Testis (tissue), 3 donors: Measurements from ENCODE around the gene CALML3. TPM values are rescaled to one million over a fixed set of nuclear protein-coding genes. Genes with fewer than 3 reads are reported as not detected.

Source experiments
- DNase-seq: peaks from one replicate; pipeline ENCODE4 v3.0.0-alpha.2; 2019
- H3K27ac ChIP-seq, 2 donors: fragments of 200-600 bp; sonication (generic); one replicate each; pipeline ENCODE4 v1.5.1; 2019
- H3K27me3 ChIP-seq: fragments of 200-600 bp; sonication (generic); one replicate; pipeline ENCODE4 v1.5.1; 2019
- H3K36me3 ChIP-seq: fragments of 200-600 bp; sonication (generic); one replicate; pipeline ENCODE4 v1.5.1; 2017; ENCODE audit warnings: low read depth; ENCODE audit errors: missing control alignments
- H3K4me1 ChIP-seq: fragments of 200-600 bp; sonication (generic); one replicate; pipeline ENCODE4 v1.5.1; 2019
- H3K4me3 ChIP-seq, 2 donors: fragments of 200-600 bp; sonication (generic); one replicate each; pipeline ENCODE4 v1.5.1; 2017 to 2019
- H3K9me3 ChIP-seq: fragments of 200-600 bp; sonication (generic); one replicate; pipeline ENCODE4 v1.5.1; 2017
- CTCF ChIP-seq, 3 experiments: fragments of 450-650 bp in 2 of 3; fragments of 200-600 bp in 1 of 3; sonication (generic) in 1 of 3; IDR thresholded peaks; one replicate each; pipeline ENCODE4 v1.5.1; 2016 to 2019; ENCODE audit warnings: antibody characterized with exemption in 3 of 3, mild to moderate bottlenecking in 2 of 3, moderate library complexity in 1 of 3
- POLR2A ChIP-seq: fragments of 450-650 bp; IDR thresholded peaks from one replicate; pipeline ENCODE4 v1.6.1; 2017; ENCODE audit warnings: antibody characterized with exemption, mild to moderate bottlenecking, moderate library complexity
- WGBS, 2 donors: methylation state at CpG; one replicate each; pipeline ENCODE4 v1.1.5; 2018; 5-methylcytosine and 5-hydroxymethylcytosine counted together
- intact Hi-C: fragments of 100-400 bp; cut with DNase I; formaldehyde crosslinking; loops from one replicate; pipeline ENCODE4 v1.15.1; 2023; ENCODE audit warnings: low total_unique reads
- polyA plus RNA-seq: library from polyadenylated mRNA; stranded (reverse); fragments of 350-450 nt; fragmentation: Illumina TruSeq; extraction: RNeasy Lipid Tissue Mini Kit (QIAGEN cat#74804); gene quantifications from one replicate; pipeline ENCODE4 v1.2.3, GENCODE V29; 2014; ENCODE audit warnings: low read depth, low replicate concordance; ENCODE audit not compliant: insufficient read depth
- total RNA-seq, 2 donors: library from RNA; depleted of rRNA; stranded (reverse); fragments of >200 nt; gene quantifications; one replicate each; pipeline ENCODE4 v1.2.3, GENCODE V29; 2016

The CALML3 gene
- total and polyA plus RNA-seq, 3 donors from 2014 or later: 0.19 to 1.5 (median 0.63) TPM

GRCh38 chr10:5502571-5503476, 21.9 kb upstream of the CALML3 start:
- no peaks in the 10 kb centered on the region for H3K27me3 ChIP-seq
- no peaks in the 10 kb centered on the region for H3K4me1 ChIP-seq
- intact Hi-C loops: no loop called here
- WGBS, 2 donors: 83% methylated on average over 12 to 14 of the region's 14 CpGs
- H3K27ac ChIP-seq: no peak overlapping the region
- no peak for DNase-seq
- no peak overlapping the region for H3K4me3 ChIP-seq
- TF ChIP-seq POLR2A: no peak
- no peak for TF ChIP-seq CTCF (IDR thresholded peaks at IDR 0.05)
- H3K36me3 ChIP-seq: no peaks in the 10 kb centered on the region
- no peaks in the 10 kb centered on the region for H3K9me3 ChIP-seq

- TF ChIP-seq CTCF (IDR thresholded peaks at IDR 0.05): no peak
- Histone ChIP-seq H3K9me3 (no peaks in the 10 kb centered on the region), H3K27me3 (no peaks in the 10 kb centered on the region), H3K4me3 (no peak overlapping the region), H3K36me3 (no peaks in the 10 kb centered on the region), H3K27ac (no peak overlapping the region), H3K4me1 (no peaks in the 10 kb centered on the region)
- intact Hi-C loops: no loop called here
- WGBS, 2 donors: 83 to 90% methylated on average over 3 of the region's 3 CpGs
- DNase-seq: no peak
These were observed 21.3 kb upstream of the CALML3 start for GRCh38 chr10:5503477-5503835.

- H3K27ac ChIP-seq: no peak overlapping the region
- no peaks in the 10 kb centered on the region for H3K36me3 ChIP-seq
- TF ChIP-seq CTCF (IDR thresholded peaks at IDR 0.05) (no peak), POLR2A (no peak)
- no peaks in the 10 kb centered on the region for H3K27me3 ChIP-seq
- 72 to 89% methylated on average over 16 to 18 of the region's 18 CpGs for WGBS, 2 donors
- no peak overlapping the region for H3K4me3 ChIP-seq
- H3K9me3 ChIP-seq: no peaks in the 10 kb centered on the region
- intact Hi-C loops: no loop called here
- no peak for DNase-seq
- no peaks in the 10 kb centered on the region for H3K4me1 ChIP-seq
These were observed 20.4 kb upstream of the CALML3 start for GRCh38 chr10:5504146-5505072.

GRCh38 chr10:5506246-5506645, 18.5 kb upstream of the CALML3 start:
- Histone ChIP-seq H3K4me3 (no peak overlapping the region), H3K4me1 (no peaks in the 10 kb centered on the region), H3K9me3 (no peaks in the 10 kb centered on the region), H3K27me3 (no peaks in the 10 kb centered on the region), H3K36me3 (no peaks in the 10 kb centered on the region), H3K27ac (no peak overlapping the region)
- intact Hi-C loops: no loop called here
- peak; percentile 29 for DNase-seq
- WGBS, 2 donors: 51 to 96% methylated on average over 2 of the region's 2 CpGs
- no peak for TF ChIP-seq CTCF (IDR thresholded peaks at IDR 0.05)
- TF ChIP-seq POLR2A: no peak
